Nephron (organoid): ENCODE results near the gene ACOX1.

Source experiments
- H3K27ac Mint-ChIP-seq, 3 experiments: 2 replicates each; pipeline ENCODE4 v1.8.0; 2020; ENCODE audit warnings: mixed read lengths in 3 of 3, mild to moderate bottlenecking in 2 of 3, moderate library complexity in 1 of 3
- H3K27me3 Mint-ChIP-seq: 2 replicates; pipeline ENCODE4 v1.8.0; 2021; ENCODE audit warnings: low read depth, mild to moderate bottlenecking, moderate library complexity, mixed read lengths
- H3K36me3 Mint-ChIP-seq: 2 replicates; pipeline ENCODE4 v1.8.0; 2020; ENCODE audit warnings: low read depth, mixed read lengths
- H3K4me1 Mint-ChIP-seq: 2 replicates; pipeline ENCODE4 v1.8.0; 2020; ENCODE audit warnings: mixed read lengths
- H3K4me3 Mint-ChIP-seq, 3 experiments: 2 replicates each; pipeline ENCODE4 v1.8.0; 2020; ENCODE audit warnings: mild to moderate bottlenecking in 3 of 3, mixed read lengths in 3 of 3, moderate library complexity in 2 of 3
- H3K9me3 Mint-ChIP-seq: 2 replicates; pipeline ENCODE4 v1.8.0; 2020; ENCODE audit warnings: mixed read lengths
- CTCF ChIP-seq, 3 experiments: fragments of 200-600 bp; sonication (generic); IDR thresholded peaks; one replicate each; pipeline ENCODE4 v1.5.0; 2021; ENCODE audit warnings: antibody characterized with exemption in 3 of 3; ENCODE audit not compliant: unreplicated experiment in 3 of 3

The ACOX1 gene

GRCh38 chr17:76002100-76002499, 23.1 kb upstream of the ACOX1 start:
- peaks cover 15% of the 10 kb centered on the region for H3K4me1 Mint-ChIP-seq
- no peaks in the 10 kb centered on the region for H3K27me3 Mint-ChIP-seq
- no peak for TF ChIP-seq CTCF (IDR thresholded peaks at IDR 0.05; ENCODE audit: unreplicated experiment in 3 of 3)
- no peak overlapping the region for H3K4me3 Mint-ChIP-seq
- peaks cover 14% of the 10 kb centered on the region for H3K36me3 Mint-ChIP-seq
- no peak overlapping the region for H3K27ac Mint-ChIP-seq
- H3K9me3 Mint-ChIP-seq: no peaks in the 10 kb centered on the region

- H3K4me1 Mint-ChIP-seq: peaks cover 20% of the 10 kb centered on the region
- H3K4me3 Mint-ChIP-seq: no peak within 1 kb of the TSS
- H3K9me3 Mint-ChIP-seq: no peaks in the 10 kb centered on the region
- no peaks in the 10 kb centered on the region for H3K27me3 Mint-ChIP-seq
- TF ChIP-seq CTCF (IDR thresholded peaks at IDR 0.05; ENCODE audit: unreplicated experiment in 3 of 3): peak in 1 of 3 experiments; percentile 8
- peaks cover 19% of the 10 kb centered on the region for H3K36me3 Mint-ChIP-seq
- H3K27ac Mint-ChIP-seq: no peak within 1 kb of the TSS
Observed at GRCh38 chr17:76000755-76001521, 22.0 kb upstream of the ACOX1 start, which contains the start of gene CDK3. TSS of gene CDK3 (plus strand) at chr17:76000855. CDS start at chr17:76001426, 571 bp downstream.

- Mint-ChIP-seq H3K4me3 (no peak overlapping the region), H3K36me3 (peaks cover 11% of the 10 kb centered on the region), H3K4me1 (peaks cover 13% of the 10 kb centered on the region), H3K9me3 (no peaks in the 10 kb centered on the region), H3K27me3 (no peaks in the 10 kb centered on the region), H3K27ac (no peak overlapping the region)
- TF ChIP-seq CTCF (IDR thresholded peaks at IDR 0.05; ENCODE audit: unreplicated experiment in 3 of 3): peak; percentile 61 to 68 (median 66)
Observed at GRCh38 chr17:76000016-76000754, 21.2 kb upstream of the ACOX1 start.

- no peak overlapping the region for H3K4me3 Mint-ChIP-seq
- no peak overlapping the region for H3K27ac Mint-ChIP-seq
- H3K27me3 Mint-ChIP-seq: no peaks in the 10 kb centered on the region
- no peaks in the 10 kb centered on the region for H3K9me3 Mint-ChIP-seq
- H3K36me3 Mint-ChIP-seq: peaks cover 12% of the 10 kb centered on the region
- no peak for TF ChIP-seq CTCF (IDR thresholded peaks at IDR 0.05; ENCODE audit: unreplicated experiment in 3 of 3)
- peaks cover 10% of the 10 kb centered on the region for H3K4me1 Mint-ChIP-seq
Observed at GRCh38 chr17:75998327-75998795, 19.4 kb upstream of the ACOX1 start.

- TF ChIP-seq CTCF (IDR thresholded peaks at IDR 0.05; ENCODE audit: unreplicated experiment in 3 of 3): no peak
- H3K4me1 Mint-ChIP-seq: peaks cover 10% of the 10 kb centered on the region
- H3K27ac Mint-ChIP-seq: peak overlapping the region; percentile 74 to 87 (median 82)
- no peak overlapping the region for H3K4me3 Mint-ChIP-seq
- H3K36me3 Mint-ChIP-seq: peaks cover 16% of the 10 kb centered on the region
- no peaks in the 10 kb centered on the region for H3K27me3 Mint-ChIP-seq
- no peaks in the 10 kb centered on the region for H3K9me3 Mint-ChIP-seq
Observed at GRCh38 chr17:75996665-75997590, 18.0 kb upstream of the ACOX1 start.
